ENCODE results near the gene CSRNP3.

Gene CSRNP3

GRCh38 chr2:165479856-165480255 is 10.4 kb downstream of the CSRNP3 start:
- Mint-ChIP-seq H3K36me3 (ENCODE audit: insufficient read depth) (no peaks in the 10 kb centered on the region), H3K4me1 (ENCODE audit: low read depth in 2 of 2) (no peaks in the 10 kb centered on the region), H3K27me3 (peaks cover 6 to 15% of the 10 kb centered on the region in 2 donors), H3K27ac (no peak overlapping the region), H3K9me3 (no peaks in the 10 kb centered on the region), H3K4me3 (no peak overlapping the region)
- ATAC-seq (replicated peaks) (no peak), DNase-seq (no peak)

GRCh38 chr2:165494573-165494972 is 25.1 kb downstream of the CSRNP3 start:
- no peaks in the 10 kb centered on the region for H3K9me3 Mint-ChIP-seq
- peaks cover 0 to 7% of the 10 kb centered on the region in 2 donors for H3K27me3 Mint-ChIP-seq
- no peaks in the 10 kb centered on the region for H3K36me3 Mint-ChIP-seq (ENCODE audit: insufficient read depth)
- DNase-seq, result no peak
- H3K4me1 Mint-ChIP-seq (ENCODE audit: low read depth in 2 of 2), result no peaks in the 10 kb centered on the region
- no peak overlapping the region for H3K27ac Mint-ChIP-seq
- H3K4me3 Mint-ChIP-seq, result no peak overlapping the region
- no peak for ATAC-seq (replicated peaks)

GRCh38 chr2:165497659-165498317 is 28.3 kb downstream of the CSRNP3 start:
- Mint-ChIP-seq H3K4me3 (no peak overlapping the region), H3K36me3 (ENCODE audit: insufficient read depth) (no peaks in the 10 kb centered on the region), H3K27ac (no peak overlapping the region), H3K27me3 (peaks cover 0 to 7% of the 10 kb centered on the region in 2 donors), H3K9me3 (no peaks in the 10 kb centered on the region), H3K4me1 (ENCODE audit: low read depth in 2 of 2) (no peaks in the 10 kb centered on the region)
- ATAC-seq (replicated peaks), result no peak
- DNase-seq, result no peak

DNA sequence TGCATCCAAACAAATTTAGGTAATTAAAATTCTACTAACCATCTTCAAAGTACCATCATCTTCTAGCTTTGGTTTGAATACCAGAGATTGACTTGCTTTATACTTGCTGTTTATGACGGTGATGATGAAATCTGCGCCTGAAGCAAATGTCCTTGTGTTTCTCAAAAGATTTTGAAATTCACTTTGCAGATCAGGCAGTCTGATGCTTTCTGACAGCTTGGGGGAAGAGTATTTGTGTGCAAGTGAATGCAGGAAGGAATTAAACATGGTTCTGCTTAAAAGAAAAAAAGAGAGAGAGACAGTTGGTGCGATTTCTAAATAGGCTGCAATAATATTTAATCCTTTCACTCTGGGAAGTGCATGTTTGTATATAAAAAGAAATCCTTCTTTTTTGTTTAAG is 29.6 kb downstream of the CSRNP3 start:
- Mint-ChIP-seq H3K36me3 (ENCODE audit: insufficient read depth) (no peaks in the 10 kb centered on the region), H3K9me3 (no peaks in the 10 kb centered on the region), H3K4me3 (no peak overlapping the region), H3K27ac (no peak overlapping the region), H3K4me1 (ENCODE audit: low read depth in 2 of 2) (no peaks in the 10 kb centered on the region), H3K27me3 (peaks cover 0 to 7% of the 10 kb centered on the region in 2 donors)
- ATAC-seq (replicated peaks) (no peak), DNase-seq (no peak)

- Mint-ChIP-seq H3K27ac (no peak overlapping the region), H3K4me1 (ENCODE audit: low read depth in 2 of 2) (no peaks in the 10 kb centered on the region), H3K9me3 (no peaks in the 10 kb centered on the region), H3K36me3 (ENCODE audit: insufficient read depth) (no peaks in the 10 kb centered on the region), H3K27me3 (peaks cover 0 to 7% of the 10 kb centered on the region in 2 donors), H3K4me3 (no peak overlapping the region)
- ATAC-seq (replicated peaks) (no peak), DNase-seq (no peak)
Observed at GRCh38 chr2:165500001-165500400, 30.5 kb downstream of the CSRNP3 start.

DNA sequence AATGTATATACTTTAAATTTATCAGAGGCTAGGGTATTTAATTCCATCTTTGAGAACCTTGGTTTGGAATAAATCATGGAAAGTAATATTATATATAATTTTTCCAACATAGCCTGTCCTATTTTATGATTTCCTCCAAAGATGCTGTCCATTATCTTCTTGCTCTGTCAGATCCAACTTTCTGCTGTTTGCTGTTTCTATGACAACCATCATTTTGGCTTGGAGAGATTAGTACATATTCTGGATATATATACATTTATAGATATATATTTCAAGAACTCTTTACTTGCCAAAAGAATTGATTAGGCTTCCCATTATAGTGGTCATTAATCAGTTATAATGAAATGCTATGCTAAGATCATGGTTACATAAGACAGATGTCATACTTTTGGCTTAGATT is 31.3 kb downstream of the CSRNP3 start:
- Mint-ChIP-seq H3K4me3 (no peak overlapping the region), H3K27ac (no peak overlapping the region), H3K9me3 (no peaks in the 10 kb centered on the region), H3K36me3 (ENCODE audit: insufficient read depth) (no peaks in the 10 kb centered on the region), H3K27me3 (peaks cover 0 to 7% of the 10 kb centered on the region in 2 donors), H3K4me1 (ENCODE audit: low read depth in 2 of 2) (no peaks in the 10 kb centered on the region)
- DNase-seq, result no peak
- ATAC-seq (replicated peaks), result no peak

- H3K36me3 Mint-ChIP-seq (ENCODE audit: insufficient read depth), result no peaks in the 10 kb centered on the region
- no peak for ATAC-seq (replicated peaks)
- no peaks in the 10 kb centered on the region for H3K9me3 Mint-ChIP-seq
- no peaks in the 10 kb centered on the region for H3K4me1 Mint-ChIP-seq (ENCODE audit: low read depth in 2 of 2)
- H3K27me3 Mint-ChIP-seq, result no peaks in the 10 kb centered on the region
- DNase-seq, result no peak
- H3K27ac Mint-ChIP-seq, result no peak overlapping the region
- H3K4me3 Mint-ChIP-seq, result no peak overlapping the region
Observed at GRCh38 chr2:165505514-165505913, 36.0 kb downstream of the CSRNP3 start.

DNA sequence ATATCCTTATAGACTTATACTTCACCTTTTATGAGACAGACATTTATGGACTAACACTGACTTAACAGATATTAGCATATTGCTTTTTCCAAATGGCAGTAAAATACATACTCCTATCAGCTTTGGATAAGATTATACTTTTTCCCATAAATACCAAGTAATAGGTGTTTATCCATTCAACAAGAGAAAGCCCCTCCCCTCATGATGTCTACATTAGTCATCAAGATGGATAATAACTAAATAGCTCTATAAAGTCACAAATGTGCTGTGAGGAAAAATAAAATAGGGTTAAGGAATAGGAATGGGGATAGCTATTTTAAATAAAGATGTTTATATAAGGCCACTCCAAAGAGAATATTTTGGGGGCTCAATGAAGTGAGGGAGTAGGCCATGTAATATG is 39.4 kb downstream of the CSRNP3 start:
- Mint-ChIP-seq H3K27me3 (no peaks in the 10 kb centered on the region), H3K4me3 (no peak overlapping the region), H3K36me3 (ENCODE audit: insufficient read depth) (no peaks in the 10 kb centered on the region), H3K9me3 (no peaks in the 10 kb centered on the region), H3K4me1 (ENCODE audit: low read depth in 2 of 2) (no peaks in the 10 kb centered on the region), H3K27ac (no peak overlapping the region)
- DNase-seq, result no peak
- ATAC-seq (replicated peaks), result no peak

DNA sequence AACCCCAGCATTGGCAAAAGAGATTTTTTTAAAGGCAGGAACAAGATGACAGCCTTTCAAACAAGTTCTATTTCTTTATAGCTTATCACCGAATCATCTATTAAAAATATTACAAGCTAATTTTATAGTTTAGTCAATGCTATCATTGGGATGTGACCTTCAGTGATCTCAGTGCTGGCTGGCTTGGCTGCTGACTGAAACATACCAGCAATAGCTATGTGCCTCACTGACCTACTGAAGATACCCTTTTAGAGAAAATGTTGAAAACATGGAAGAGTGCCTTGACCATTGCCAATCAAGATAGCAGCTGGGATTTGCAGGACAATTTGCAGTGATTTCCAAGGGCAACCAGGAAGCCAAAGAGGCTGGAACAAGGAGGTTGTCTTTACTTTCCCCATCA is 44.0 kb downstream of the CSRNP3 start:
- H3K36me3 Mint-ChIP-seq (ENCODE audit: insufficient read depth), result no peaks in the 10 kb centered on the region
- no peak overlapping the region for H3K27ac Mint-ChIP-seq
- ATAC-seq (replicated peaks), result no peak
- no peak overlapping the region for H3K4me3 Mint-ChIP-seq
- H3K4me1 Mint-ChIP-seq (ENCODE audit: low read depth in 2 of 2), result no peaks in the 10 kb centered on the region
- DNase-seq, result no peak
- no peaks in the 10 kb centered on the region for H3K27me3 Mint-ChIP-seq
- no peaks in the 10 kb centered on the region for H3K9me3 Mint-ChIP-seq

DNA sequence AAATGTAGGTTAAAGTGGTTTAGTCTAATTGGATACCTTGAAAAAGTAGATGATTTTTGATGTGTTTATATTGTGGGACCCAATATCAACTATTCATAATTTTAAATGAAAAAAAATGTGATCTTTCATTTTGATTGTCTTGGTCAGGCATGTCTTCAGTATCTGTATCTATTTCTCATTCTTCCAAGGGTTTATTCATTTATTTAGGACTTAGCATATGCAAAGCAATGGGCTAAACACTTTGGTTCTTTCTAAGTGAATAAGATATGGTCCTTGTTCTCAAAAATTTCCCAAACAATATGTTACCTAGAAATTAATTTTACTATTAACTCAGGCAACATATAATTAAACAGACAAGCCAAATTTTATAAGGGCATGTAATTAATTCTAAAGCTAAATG is 49.1 kb downstream of the CSRNP3 start:
- no peaks in the 10 kb centered on the region for H3K27me3 Mint-ChIP-seq
- H3K4me1 Mint-ChIP-seq (ENCODE audit: low read depth in 2 of 2), result no peaks in the 10 kb centered on the region
- H3K27ac Mint-ChIP-seq, result no peak overlapping the region
- no peak for DNase-seq
- H3K36me3 Mint-ChIP-seq (ENCODE audit: insufficient read depth), result no peaks in the 10 kb centered on the region
- H3K9me3 Mint-ChIP-seq, result no peaks in the 10 kb centered on the region
- no peak for ATAC-seq (replicated peaks)
- H3K4me3 Mint-ChIP-seq, result no peak overlapping the region

DNA sequence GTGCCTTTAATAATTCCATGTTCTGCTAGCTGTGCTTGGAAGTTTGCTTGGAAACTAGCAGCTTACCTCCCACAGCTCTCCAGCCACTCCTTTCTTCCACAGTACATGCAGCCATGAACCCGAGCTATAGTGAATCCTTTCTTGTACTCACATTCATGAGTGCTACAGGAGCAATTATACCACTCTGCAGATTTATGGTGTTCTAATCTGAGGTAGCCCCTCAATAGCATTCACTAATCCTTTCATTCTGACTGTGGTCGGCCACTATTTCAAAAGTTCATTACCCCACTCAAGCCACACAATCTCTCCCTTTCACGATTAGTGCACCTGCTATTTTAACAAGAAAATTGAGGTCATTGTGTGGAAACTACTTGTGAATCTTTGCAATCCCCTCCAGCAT is 53.2 kb downstream of the CSRNP3 start:
- no peaks in the 10 kb centered on the region for H3K4me1 Mint-ChIP-seq (ENCODE audit: low read depth in 2 of 2)
- no peak overlapping the region for H3K4me3 Mint-ChIP-seq
- no peaks in the 10 kb centered on the region for H3K9me3 Mint-ChIP-seq
- DNase-seq, result no peak
- no peak for ATAC-seq (replicated peaks)
- H3K36me3 Mint-ChIP-seq (ENCODE audit: insufficient read depth), result no peaks in the 10 kb centered on the region
- H3K27me3 Mint-ChIP-seq, result no peaks in the 10 kb centered on the region
- no peak overlapping the region for H3K27ac Mint-ChIP-seq

DNA sequence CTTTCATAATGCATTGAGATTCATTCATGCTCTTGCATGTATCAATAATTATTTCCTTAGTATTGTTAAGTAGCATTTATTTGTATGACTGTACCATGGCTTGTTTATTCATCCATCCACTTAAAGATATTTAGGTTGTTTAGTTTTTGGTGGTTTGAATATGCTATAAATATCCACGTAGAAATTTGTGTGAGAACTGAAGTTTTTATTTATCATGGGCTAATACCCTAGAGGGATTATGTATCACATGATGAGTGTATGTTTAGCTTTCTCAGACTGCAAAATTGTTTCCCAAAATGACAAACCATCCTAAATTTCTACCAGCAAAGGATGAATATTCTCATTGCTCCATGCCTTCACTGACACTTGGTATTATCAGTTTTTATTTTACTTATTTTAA is 55.2 kb downstream of the CSRNP3 start:
- no peaks in the 10 kb centered on the region for H3K9me3 Mint-ChIP-seq
- no peaks in the 10 kb centered on the region for H3K4me1 Mint-ChIP-seq (ENCODE audit: low read depth in 2 of 2)
- no peak for ATAC-seq (replicated peaks)
- no peak overlapping the region for H3K27ac Mint-ChIP-seq
- no peaks in the 10 kb centered on the region for H3K36me3 Mint-ChIP-seq (ENCODE audit: insufficient read depth)
- DNase-seq, result no peak
- peaks cover 0 to 7% of the 10 kb centered on the region in 2 donors for H3K27me3 Mint-ChIP-seq
- H3K4me3 Mint-ChIP-seq, result no peak overlapping the region

- no peak for ATAC-seq (replicated peaks)
- Mint-ChIP-seq H3K36me3 (ENCODE audit: insufficient read depth) (no peaks in the 10 kb centered on the region), H3K4me3 (no peak overlapping the region), H3K27ac (no peak overlapping the region), H3K4me1 (ENCODE audit: low read depth in 2 of 2) (no peaks in the 10 kb centered on the region), H3K27me3 (peaks cover 0 to 14% of the 10 kb centered on the region in 2 donors), H3K9me3 (no peaks in the 10 kb centered on the region)
- no peak for DNase-seq
Observed at GRCh38 chr2:165528691-165529090, 59.2 kb downstream of the CSRNP3 start.

GRCh38 chr2:165529130-165529529 is 59.6 kb downstream of the CSRNP3 start:
- Mint-ChIP-seq H3K27ac (no peak overlapping the region), H3K4me3 (no peak overlapping the region), H3K4me1 (ENCODE audit: low read depth in 2 of 2) (no peaks in the 10 kb centered on the region), H3K9me3 (no peaks in the 10 kb centered on the region), H3K36me3 (ENCODE audit: insufficient read depth) (no peaks in the 10 kb centered on the region), H3K27me3 (peaks cover 0 to 14% of the 10 kb centered on the region in 2 donors)
- ATAC-seq (replicated peaks) (no peak), DNase-seq (no peak)

DNA sequence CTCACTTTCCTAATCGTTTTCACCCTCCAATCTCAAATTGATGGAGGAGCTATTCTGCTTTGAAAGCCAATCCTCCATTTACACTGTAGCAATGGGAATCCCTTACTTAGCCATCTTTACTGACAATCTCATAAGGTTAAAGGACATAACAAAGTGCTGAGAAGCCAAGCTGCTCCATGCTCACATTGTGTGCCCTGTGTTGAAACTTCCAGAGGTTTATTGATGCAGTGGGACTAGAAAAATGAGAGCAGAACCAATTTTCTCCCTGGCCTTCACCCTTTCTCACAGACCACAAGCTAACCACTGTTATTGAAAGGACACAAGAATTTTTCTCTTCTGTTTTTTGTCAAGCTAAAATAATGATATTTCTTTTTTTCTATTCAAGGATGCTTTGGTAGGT is 63.8 kb downstream of the CSRNP3 start:
- Mint-ChIP-seq H3K4me3 (no peak overlapping the region), H3K36me3 (ENCODE audit: insufficient read depth) (no peaks in the 10 kb centered on the region), H3K9me3 (no peaks in the 10 kb centered on the region), H3K4me1 (ENCODE audit: low read depth in 2 of 2) (no peaks in the 10 kb centered on the region), H3K27me3 (peaks cover 0 to 14% of the 10 kb centered on the region in 2 donors), H3K27ac (no peak overlapping the region)
- ATAC-seq (replicated peaks), result no peak
- DNase-seq, result no peak
